Mesenchymal stem cell (in vitro differentiated cells and primary cell): ENCODE results near the gene APLF.

Experiments used
- DNase-seq: peaks from one replicate; pipeline ENCODE4 v3.0.0-alpha.2; 2013
- H2AFZ ChIP-seq: one replicate; pipeline ENCODE4 v1.6.1; 2013; ENCODE audit warnings: low read depth, mild to moderate bottlenecking, control low read depth, inconsistent platforms, low read length, moderate library complexity
- H2AK5ac ChIP-seq: 2 replicates; pipeline ENCODE4 v1.6.1; 2013; ENCODE audit warnings: low read length, moderate library complexity, mild to moderate bottlenecking, inconsistent platforms; ENCODE audit not compliant: severe bottlenecking
- H2BK120ac ChIP-seq: one replicate; pipeline ENCODE4 v1.6.1; 2013; ENCODE audit warnings: low read depth, mild to moderate bottlenecking, inconsistent platforms, low read length, moderate library complexity
- H2BK12ac ChIP-seq, 2 experiments: one replicate each; pipeline ENCODE4 v1.6.1; 2013; ENCODE audit warnings: inconsistent platforms in 2 of 2, low read length in 2 of 2, mild to moderate bottlenecking in 2 of 2, moderate library complexity in 2 of 2, control low read depth in 1 of 2
- H2BK15ac ChIP-seq: one replicate; pipeline ENCODE4 v1.6.1; 2013; ENCODE audit warnings: mild to moderate bottlenecking, low read depth, inconsistent platforms; ENCODE audit not compliant: poor library complexity, severe bottlenecking
- H2BK5ac ChIP-seq: 2 replicates; pipeline ENCODE4 v1.6.1; 2013; ENCODE audit warnings: low read depth, mild to moderate bottlenecking, low read length, control low read depth, inconsistent platforms; ENCODE audit not compliant: poor library complexity, severe bottlenecking
- H3K14ac ChIP-seq, 2 experiments: one replicate each; pipeline ENCODE4 v1.6.1; 2013; ENCODE audit warnings: inconsistent platforms in 2 of 2, low read length in 2 of 2, control low read depth in 1 of 2, mild to moderate bottlenecking in 1 of 2, moderate library complexity in 1 of 2
- H3K18ac ChIP-seq, 2 experiments: one replicate each; pipeline ENCODE4 v1.6.1; 2013; ENCODE audit warnings: inconsistent platforms in 2 of 2, low read length in 2 of 2, control low read depth in 1 of 2, low read depth in 1 of 2, mild to moderate bottlenecking in 1 of 2
- H3K23ac ChIP-seq, 2 experiments: one replicate each; pipeline ENCODE4 v1.6.1; 2013; ENCODE audit warnings: inconsistent platforms in 2 of 2, low read length in 2 of 2, mild to moderate bottlenecking in 2 of 2, moderate library complexity in 2 of 2, control low read depth in 1 of 2
- H3K27ac ChIP-seq: 2 replicates; pipeline ENCODE4 v1.5.1; 2013; ENCODE audit warnings: mild to moderate bottlenecking, moderate library complexity, low read length, control low read depth, inconsistent platforms; ENCODE audit not compliant: poor library complexity, severe bottlenecking
- H3K27me3 ChIP-seq, 2 experiments: 2 replicates each; pipeline versions ENCODE4 v1.6.1 to v1.7.0; 2013; ENCODE audit warnings: low read length in 2 of 2, mild to moderate bottlenecking in 2 of 2, moderate library complexity in 2 of 2, control low read depth in 1 of 2, inconsistent platforms in 1 of 2; ENCODE audit not compliant: control insufficient read depth in 1 of 2, insufficient read depth in 1 of 2
- H3K36me3 ChIP-seq, 2 experiments: 2 replicates each; pipeline versions ENCODE4 v1.6.1 to v1.7.0; 2013; ENCODE audit warnings: low read length in 2 of 2, control low read depth in 1 of 2, inconsistent platforms in 1 of 2, low read depth in 1 of 2, mild to moderate bottlenecking in 1 of 2; ENCODE audit not compliant: insufficient read depth in 2 of 2, control insufficient read depth in 1 of 2
- H3K4ac ChIP-seq, 2 experiments: one replicate each; pipeline ENCODE4 v1.6.1; 2013; ENCODE audit warnings: inconsistent platforms in 2 of 2, low read length in 2 of 2, mild to moderate bottlenecking in 2 of 2, moderate library complexity in 2 of 2, control low read depth in 1 of 2, low read depth in 1 of 2
- H3K4me1 ChIP-seq: 2 replicates; pipeline ENCODE4 v1.6.1; 2013; ENCODE audit warnings: low read depth, low read length, control low read depth; ENCODE audit not compliant: control insufficient read depth, insufficient read depth
- H3K4me2 ChIP-seq: 2 replicates; pipeline ENCODE4 v1.6.1; 2013; ENCODE audit warnings: low read length, mild to moderate bottlenecking, inconsistent platforms; ENCODE audit not compliant: poor library complexity, severe bottlenecking
- H3K4me3 ChIP-seq, 2 experiments: 2 replicates each; pipeline versions ENCODE4 v1.5.1 to v1.7.0; 2013; ENCODE audit warnings: low read length in 2 of 2, mild to moderate bottlenecking in 2 of 2, control low read depth in 1 of 2, low read depth in 1 of 2; ENCODE audit not compliant: insufficient read depth in 1 of 2
- H3K79me1 ChIP-seq: replicated peaks from 2 replicates; pipeline ENCODE4 v1.6.1; 2013; ENCODE audit warnings: mild to moderate bottlenecking, control low read depth, low read length, inconsistent platforms; ENCODE audit not compliant: poor library complexity, severe bottlenecking
- H3K9ac ChIP-seq: 2 replicates; pipeline ENCODE4 v1.7.0; 2013; ENCODE audit warnings: mild to moderate bottlenecking, low read length, moderate library complexity
- H3K9me3 ChIP-seq: 2 replicates; pipeline ENCODE4 v1.7.0; 2013; ENCODE audit warnings: mild to moderate bottlenecking, low read length; ENCODE audit not compliant: control insufficient read depth
- H4K8ac ChIP-seq: one replicate; pipeline ENCODE4 v1.6.1; 2013; ENCODE audit warnings: inconsistent platforms, mild to moderate bottlenecking, low read length, moderate library complexity
- H4K91ac ChIP-seq: one replicate; pipeline ENCODE4 v1.6.1; 2013; ENCODE audit warnings: mild to moderate bottlenecking, low read length, inconsistent platforms
- WGBS: methylation state at CpG from one replicate; pipeline ENCODE4 v1.1.7; 2013; ENCODE audit warnings: mixed read lengths; 5-methylcytosine and 5-hydroxymethylcytosine counted together

Gene APLF

DNA sequence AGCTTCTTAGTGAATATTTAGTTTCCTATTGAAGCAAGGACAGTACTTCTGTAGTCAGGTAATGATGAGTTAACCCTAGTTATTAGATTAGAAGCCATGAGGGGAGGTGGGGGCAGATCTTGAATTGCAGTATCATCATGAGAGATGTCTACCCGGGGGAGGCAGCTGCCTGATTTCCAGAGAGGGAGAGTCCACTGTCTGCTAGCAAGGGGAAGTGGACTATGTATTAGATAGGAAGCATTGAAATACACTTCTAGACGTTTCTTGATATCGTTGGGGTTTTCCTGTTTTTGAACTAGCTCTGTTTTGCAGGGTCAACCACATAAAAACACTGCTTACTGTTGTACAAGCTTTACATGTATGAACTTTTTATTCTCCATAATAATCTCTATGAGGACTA is 38.8 kb downstream of the APLF start:
- Histone ChIP-seq H3K4me3 (no peak overlapping the region), H4K91ac (no peak overlapping the region), H2BK15ac (no peak overlapping the region), H3K14ac (no peak overlapping the region), H2BK120ac (no peak overlapping the region), H3K9me3 (no peaks in the 10 kb centered on the region), H3K27me3 (no peaks in the 10 kb centered on the region), H3K79me1 (no peaks in the 10 kb centered on the region), H3K4ac (no peak overlapping the region), H3K4me1 (no peaks in the 10 kb centered on the region), H3K9ac (no peak overlapping the region), H2BK5ac (no peak overlapping the region), H3K36me3 (peaks cover 0 to 5% of the 10 kb centered on the region in 2 experiments), H2BK12ac (no peak overlapping the region), H3K18ac (no peak overlapping the region), H4K8ac (no peak overlapping the region), H3K23ac (no peak overlapping the region), H3K4me2 (no peak overlapping the region), H3K27ac (no peak overlapping the region), H2AK5ac (no peak overlapping the region), H2AFZ (no peak overlapping the region)
- no peak for DNase-seq
- 100% methylated on average over 1 of the region's 3 CpGs for WGBS

- WGBS = no CpG with 5 or more reads among the region's 3 CpGs
- H3K9me3 ChIP-seq = no peaks in the 10 kb centered on the region
Measured at GRCh38 chr2:68512326-68512725, 44.9 kb downstream of the APLF start.

DNA sequence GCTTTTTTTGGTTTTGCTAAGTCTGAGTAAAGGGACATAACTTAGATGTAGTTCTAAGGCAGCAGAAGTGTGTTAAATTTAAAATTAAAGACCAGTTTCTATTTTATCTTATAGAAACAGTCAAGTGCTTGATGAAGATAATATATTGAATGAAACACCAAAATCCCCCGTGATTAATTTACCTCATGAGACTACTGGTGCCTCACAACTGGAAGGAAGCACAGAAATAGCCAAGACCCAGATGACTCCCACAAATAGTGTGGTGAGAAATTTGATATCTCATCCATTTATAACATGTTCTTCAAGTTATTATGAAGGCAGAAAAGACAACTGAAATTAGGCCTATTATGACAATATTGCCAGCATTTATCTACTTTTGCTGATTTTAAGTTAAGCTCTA is 45.6 kb downstream of the APLF start:
- Histone ChIP-seq H3K18ac (no peak overlapping the region), H3K27me3 (no peaks in the 10 kb centered on the region), H2AK5ac (no peak overlapping the region), H3K4ac (no peak overlapping the region), H3K9ac (no peak overlapping the region), H3K27ac (no peak overlapping the region), H3K14ac (no peak overlapping the region), H2AFZ (no peak overlapping the region), H3K9me3 (no peaks in the 10 kb centered on the region), H2BK12ac (no peak overlapping the region), H4K91ac (no peak overlapping the region), H3K79me1 (no peaks in the 10 kb centered on the region), H3K4me2 (no peak overlapping the region), H3K23ac (no peak overlapping the region), H3K36me3 (peaks cover 0 to 5% of the 10 kb centered on the region in 2 experiments), H4K8ac (no peak overlapping the region), H2BK5ac (no peak overlapping the region), H3K4me1 (no peaks in the 10 kb centered on the region), H3K4me3 (no peak overlapping the region), H2BK15ac (no peak overlapping the region), H2BK120ac (no peak overlapping the region)
- DNase-seq = no peak
- WGBS = no CpG with 5 or more reads among the region's 1 CpG

More at GRCh38 chr2:68512326-68512725, 44.9 kb downstream of the APLF start:
- no peak overlapping the region for H3K27ac ChIP-seq
- H3K4me2 ChIP-seq = no peak overlapping the region
- no peak overlapping the region for H3K23ac ChIP-seq
- no peaks in the 10 kb centered on the region for H3K4me1 ChIP-seq
- no peak overlapping the region for H3K4ac ChIP-seq
- no peak overlapping the region for H2BK15ac ChIP-seq
- no peak for DNase-seq
- H3K27me3 ChIP-seq = no peaks in the 10 kb centered on the region
- H3K79me1 ChIP-seq = no peaks in the 10 kb centered on the region
- no peak overlapping the region for H2AFZ ChIP-seq
- no peak overlapping the region for H2BK12ac ChIP-seq
- H3K18ac ChIP-seq = no peak overlapping the region
- H2BK120ac ChIP-seq = no peak overlapping the region
- H4K8ac ChIP-seq = no peak overlapping the region
- no peak overlapping the region for H3K4me3 ChIP-seq
- H3K9ac ChIP-seq = no peak overlapping the region
- H3K36me3 ChIP-seq = peaks cover 0 to 5% of the 10 kb centered on the region in 2 experiments
- no peak overlapping the region for H2BK5ac ChIP-seq
- H2AK5ac ChIP-seq = no peak overlapping the region
- H3K14ac ChIP-seq = no peak overlapping the region
- H4K91ac ChIP-seq = no peak overlapping the region

DNA sequence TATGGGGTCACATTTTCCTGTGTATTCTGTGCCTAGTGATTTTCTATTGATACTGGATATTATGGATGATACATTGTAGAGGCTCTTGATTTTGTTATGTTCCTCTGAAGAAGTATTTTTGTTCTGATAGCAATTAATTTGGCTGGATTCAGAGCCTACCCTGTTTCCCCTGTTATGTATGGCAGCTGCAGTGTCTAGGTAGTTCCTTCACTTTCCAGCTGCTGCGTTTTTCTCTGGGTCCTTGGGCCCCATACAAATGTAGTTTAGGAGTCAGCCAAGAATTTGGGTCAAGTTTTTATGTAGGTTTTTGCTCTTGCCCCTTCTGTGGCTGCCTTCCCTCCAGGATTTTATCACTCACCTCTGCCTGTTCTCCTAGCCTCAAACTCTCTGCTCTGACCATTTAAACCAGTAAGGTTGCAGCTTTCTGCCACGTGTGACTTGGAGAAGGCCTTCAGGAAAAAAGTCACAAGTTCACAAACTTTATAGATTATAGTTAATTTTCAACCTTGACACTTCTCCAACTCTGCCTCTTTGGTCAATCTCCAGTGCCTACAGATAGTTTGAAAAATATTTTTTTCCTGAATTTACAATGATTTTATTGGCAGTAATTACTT is 47.0 kb downstream of the APLF start:
- Histone ChIP-seq H4K8ac (no peak overlapping the region), H3K14ac (no peak overlapping the region), H3K4me2 (no peak overlapping the region), H2BK120ac (no peak overlapping the region), H3K27me3 (no peaks in the 10 kb centered on the region), H2AFZ (no peak overlapping the region), H2BK12ac (no peak overlapping the region), H3K79me1 (no peaks in the 10 kb centered on the region), H2AK5ac (no peak overlapping the region), H3K23ac (no peak overlapping the region), H3K36me3 (no peaks in the 10 kb centered on the region), H3K9me3 (no peaks in the 10 kb centered on the region), H3K4ac (no peak overlapping the region), H4K91ac (no peak overlapping the region), H3K18ac (no peak overlapping the region), H2BK5ac (no peak overlapping the region), H2BK15ac (no peak overlapping the region), H3K4me1 (no peaks in the 10 kb centered on the region), H3K9ac (no peak overlapping the region), H3K4me3 (no peak overlapping the region), H3K27ac (no peak overlapping the region)
- no peak for DNase-seq
- 60% methylated on average over 1 of the region's 2 CpGs for whole genome bisulfite sequencing
